Thyroid gland (tissue), 4 donors: ENCODE measurements around the gene RNF187. TPM values are rescaled to one million over a fixed set of nuclear protein-coding genes. Genes with fewer than 3 reads are reported as not detected.
A peak's percentile ranks its signal among the peaks of the same experiment; 100 is the strongest.

Experiments used
- DNase-seq, 2 donors: peaks; one replicate each; pipeline ENCODE4 v3.0.0-alpha.2; 2019
- H3K27ac ChIP-seq, 3 donors: fragments of 200-600 bp; sonication (generic); 1 replicate in 2 of 3; 2 replicates in 1 of 3; pipeline ENCODE4 v1.5.1; 2016 to 2019; ENCODE audit warnings: mild to moderate bottlenecking in 1 of 3, moderate library complexity in 1 of 3
- H3K27me3 ChIP-seq: fragments of 200-600 bp; sonication (generic); one replicate; pipeline ENCODE4 v1.5.1; 2019
- H3K36me3 ChIP-seq, 2 donors: fragments of 200-600 bp; sonication (generic); one replicate each; pipeline ENCODE4 v1.5.1; 2016 to 2019
- H3K4me1 ChIP-seq, 2 donors: fragments of 200-600 bp; sonication (generic); one replicate each; pipeline ENCODE4 v1.5.1; 2017 to 2019
- H3K4me3 ChIP-seq, 3 donors: fragments of 200-600 bp; sonication (generic); replicated peaks in 1 of 3; 1 replicate in 2 of 3; 2 replicates in 1 of 3; pipeline ENCODE4 v1.5.1; 2016; ENCODE audit warnings: mild to moderate bottlenecking in 1 of 3
- H3K9me3 ChIP-seq: fragments of 200-600 bp; sonication (generic); one replicate; pipeline ENCODE4 v1.5.1; 2017
- CTCF ChIP-seq, 6 experiments: fragments of 200-600 bp in 3 of 6; fragments of 450-650 bp in 3 of 6; sonication (generic) in 3 of 6; IDR thresholded peaks; one replicate each; pipeline ENCODE4 v1.5.1; 2016 to 2019; ENCODE audit warnings: antibody characterized with exemption in 6 of 6, mild to moderate bottlenecking in 2 of 6, inconsistent platforms in 1 of 6, moderate library complexity in 1 of 6
- POLR2A ChIP-seq, 2 donors: fragments of 450-650 bp; IDR thresholded peaks; one replicate each; pipeline ENCODE4 v1.6.1; 2017; ENCODE audit warnings: antibody characterized with exemption in 2 of 2, mild to moderate bottlenecking in 2 of 2, moderate library complexity in 1 of 2
- WGBS, 2 donors: methylation state at CpG; one replicate each; pipeline ENCODE4 v1.1.5; 2017; 5-methylcytosine and 5-hydroxymethylcytosine counted together
- intact Hi-C: fragments of 100-400 bp; cut with DNase I; formaldehyde crosslinking; loops from one replicate; pipeline ENCODE4 v1.15.1; 2023
- total RNA-seq, 4 donors: library from RNA; depleted of rRNA; stranded (reverse); fragments of >200 nt; gene quantifications; one replicate each; pipeline ENCODE4 v1.2.3, GENCODE V29; 2016

Gene RNF187
- total RNA-seq, 4 donors from 2014 or later: 34.8 to 204 (median 98.4) TPM

GRCh38 chr1:228459091-228459993, 27.8 kb upstream of the RNF187 start:
- 9% methylated on average over 37 to 38 of the region's 41 CpGs for WGBS, 2 donors
- H3K9me3 ChIP-seq: no peaks in the 10 kb centered on the region
- intact Hi-C loops: no loop called here

DNA sequence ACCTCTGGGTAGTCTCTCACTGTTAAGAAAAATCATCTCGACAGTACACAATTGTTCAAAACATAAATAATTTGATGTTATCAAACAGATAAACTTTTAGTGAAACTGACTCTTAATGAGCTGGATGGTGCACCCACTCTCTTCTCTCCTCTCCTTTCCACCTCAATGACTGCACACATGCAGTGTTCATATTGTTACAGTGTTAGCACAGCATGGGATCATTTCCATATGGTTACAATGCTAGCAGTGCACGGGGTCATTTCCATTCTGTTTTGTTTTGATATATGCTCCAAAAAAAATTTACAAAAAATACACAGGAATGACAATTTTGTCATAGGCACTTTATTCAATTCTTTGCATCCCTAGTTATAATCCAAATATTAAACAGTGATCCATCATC, 26.4 kb upstream of the RNF187 start:
- peaks cover 0 to 8% of the 10 kb centered on the region in 2 donors for H3K4me1 ChIP-seq
- H3K36me3 ChIP-seq: no peaks in the 10 kb centered on the region
- H3K27ac ChIP-seq: no peak overlapping the region
- no peaks in the 10 kb centered on the region for H3K9me3 ChIP-seq
- intact Hi-C loops: no loop called here
- TF ChIP-seq CTCF (IDR thresholded peaks at IDR 0.05): no peak
- no peak for TF ChIP-seq POLR2A (IDR thresholded peaks at IDR 0.05)
- H3K4me3 ChIP-seq: no peak overlapping the region
- peaks cover 6% of the 10 kb centered on the region for H3K27me3 ChIP-seq
- DNase-seq: no peak
- 80 to 85% methylated on average over 2 of the region's 2 CpGs for WGBS, 2 donors

More at GRCh38 chr1:228459091-228459993, 27.8 kb upstream of the RNF187 start:
- Histone ChIP-seq H3K27ac (peak overlapping the region in 1 of 3 donors; percentile 56), H3K36me3 (no peaks in the 10 kb centered on the region), H3K27me3 (peaks cover 6% of the 10 kb centered on the region), H3K4me3 (no peak overlapping the region), H3K4me1 (peaks cover 0 to 8% of the 10 kb centered on the region in 2 donors)
- TF ChIP-seq POLR2A (IDR thresholded peaks at IDR 0.05) (no peak), CTCF (IDR thresholded peaks at IDR 0.05) (peak in 3 of 6 experiments; percentile 31 to 50 (median 35))
- peak in 1 of 2 donors; percentile 10 for DNase-seq

DNA sequence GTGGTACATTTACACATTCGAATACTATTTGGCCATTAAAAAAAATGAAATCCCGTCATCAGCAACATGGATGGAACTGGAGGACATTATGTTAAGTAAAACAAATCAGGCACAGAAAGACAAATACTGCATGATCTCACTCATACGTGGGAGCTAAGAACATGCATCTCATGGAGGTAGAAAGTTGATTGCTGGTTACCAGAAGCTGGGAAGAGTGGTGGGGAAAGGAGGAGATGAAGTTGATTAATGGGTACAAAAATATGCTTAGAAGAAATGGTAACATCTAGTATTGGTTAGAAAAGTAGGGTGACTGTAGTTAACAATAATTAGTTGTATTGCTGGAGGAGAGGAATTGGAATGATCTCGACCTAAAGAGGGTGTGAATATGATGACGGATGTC, 24.6 kb upstream of the RNF187 start:
- TF ChIP-seq POLR2A (IDR thresholded peaks at IDR 0.05) (no peak), CTCF (IDR thresholded peaks at IDR 0.05) (no peak)

DNA sequence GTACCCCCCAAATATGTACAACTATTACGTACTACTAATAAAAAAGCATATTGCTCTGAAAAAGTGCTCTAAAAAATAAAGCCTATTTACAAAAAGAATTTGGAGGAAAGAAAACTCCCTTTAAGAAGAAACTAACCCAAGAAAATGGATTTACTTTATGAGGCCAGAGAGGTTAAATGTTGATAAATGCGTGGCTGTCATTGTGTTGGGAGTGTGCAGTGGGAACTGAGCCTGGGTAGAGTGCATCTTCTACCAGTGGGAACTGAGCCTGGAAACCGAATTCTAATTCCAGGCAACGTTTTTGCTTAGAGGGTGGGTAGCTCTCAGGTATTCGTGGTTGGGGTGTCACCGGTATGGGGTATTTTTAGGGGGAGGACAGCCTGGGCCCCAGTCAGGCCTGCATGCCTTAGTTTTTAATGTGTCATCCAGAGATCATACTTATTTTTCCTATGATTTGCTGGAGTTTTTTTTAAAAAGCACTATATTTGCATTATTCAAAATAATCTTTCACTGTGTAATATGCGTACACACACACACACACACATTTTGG, 24.1 kb upstream of the RNF187 start:
- Histone ChIP-seq H3K4me3 (no peak overlapping the region), H3K27ac (no peak overlapping the region), H3K27me3 (peaks cover 11% of the 10 kb centered on the region), H3K36me3 (no peaks in the 10 kb centered on the region), H3K9me3 (no peaks in the 10 kb centered on the region), H3K4me1 (peaks cover 0 to 8% of the 10 kb centered on the region in 2 donors)
- 57 to 61% methylated on average over 7 of the region's 7 CpGs for WGBS, 2 donors
- DNase-seq: no peak
- TF ChIP-seq CTCF (IDR thresholded peaks at IDR 0.05): no peak
- no peak for TF ChIP-seq POLR2A (IDR thresholded peaks at IDR 0.05)
- intact Hi-C loops: no loop called here

More for the DNA sequence above, 24.6 kb upstream of the RNF187 start:
- peaks cover 0 to 8% of the 10 kb centered on the region in 2 donors for H3K4me1 ChIP-seq
- intact Hi-C loops: no loop called here
- peaks cover 9% of the 10 kb centered on the region for H3K27me3 ChIP-seq
- H3K9me3 ChIP-seq: no peaks in the 10 kb centered on the region
- H3K4me3 ChIP-seq: no peak overlapping the region
- H3K36me3 ChIP-seq: no peaks in the 10 kb centered on the region
- no peak for DNase-seq
- 83 to 84% methylated on average over 5 of the region's 5 CpGs for WGBS, 2 donors
- no peak overlapping the region for H3K27ac ChIP-seq
